Measurements from ENCODE around the gene C1orf21.

- TF ChIP-seq CTCF (IDR thresholded peaks at IDR 0.05), result no peak
- no peak for TF ChIP-seq POLR2AphosphoS5 (IDR thresholded peaks at IDR 0.05; ENCODE audit: low read depth, low read length)
- no peak for TF ChIP-seq TCF7L2 (IDR thresholded peaks at IDR 0.05; ENCODE audit: low read depth, low read length)
Measured at GRCh38 chr1:184635980-184636431, 249.2 kb downstream of the C1orf21 start.

All from Panc1 (cell line).